MM.1S (cell line): ENCODE data around the gene NABP2.

Experiments
- DNase-seq: peaks from one replicate; pipeline ENCODE4 v3.0.0-alpha.2; 2015
- H2AFZ ChIP-seq: fragments of 300-600 bp; sonication (generic); 2 replicates; pipeline ENCODE4 v1.6.0; 2016; ENCODE audit warnings: antibody characterized with exemption, low read length
- H3F3A ChIP-seq: fragments of 300-600 bp; sonication (generic); 2 replicates; pipeline ENCODE4 v1.6.1; 2016; ENCODE audit warnings: mild to moderate bottlenecking, antibody characterized with exemption, low read length, moderate library complexity, mixed read lengths; ENCODE audit not compliant: insufficient read depth
- H3K27ac ChIP-seq: fragments of 300-600 bp; sonication (generic); 2 replicates; pipeline ENCODE4 v1.5.1; 2016; ENCODE audit warnings: mild to moderate bottlenecking, low read length
- H3K27me3 ChIP-seq: fragments of 300-600 bp; sonication (generic); replicated peaks from 2 replicates; pipeline ENCODE4 v1.6.0; 2016; ENCODE audit warnings: low read length; ENCODE audit not compliant: insufficient read depth
- H3K36me3 ChIP-seq: fragments of 300-600 bp; sonication (generic); replicated peaks from 2 replicates; pipeline ENCODE4 v1.6.1; 2016; ENCODE audit warnings: mild to moderate bottlenecking, low read length, mixed read lengths; ENCODE audit not compliant: insufficient read depth
- H3K4me1 ChIP-seq: fragments of 300-600 bp; sonication (generic); 2 replicates; pipeline ENCODE4 v1.6.1; 2016; ENCODE audit warnings: low read length, mixed read lengths
- H3K4me2 ChIP-seq: fragments of 300-600 bp; sonication (generic); 2 replicates; pipeline ENCODE4 v1.6.0; 2016; ENCODE audit warnings: low read depth, low read length
- H3K4me3 ChIP-seq: fragments of 300-600 bp; sonication (generic); 2 replicates; pipeline ENCODE4 v1.5.1; 2016; ENCODE audit warnings: low read length, mixed read lengths
- H3K79me2 ChIP-seq: fragments of 300-600 bp; sonication (generic); 2 replicates; pipeline ENCODE4 v1.6.1; 2016; ENCODE audit warnings: mixed run types, low read length, mixed read lengths
- H3K9ac ChIP-seq: fragments of 300-600 bp; sonication (generic); 2 replicates; pipeline ENCODE4 v1.6.1; 2016; ENCODE audit warnings: low read length, mixed read lengths
- H3K9me2 ChIP-seq: fragments of 300-600 bp; sonication (generic); replicated peaks from 2 replicates; pipeline ENCODE4 v1.6.1; 2016; ENCODE audit warnings: mild to moderate bottlenecking, low read length, mixed read lengths; ENCODE audit not compliant: insufficient read depth
- H3K9me3 ChIP-seq: fragments of 300-600 bp; sonication (generic); replicated peaks from 2 replicates; pipeline ENCODE4 v1.6.1; 2016; ENCODE audit warnings: mild to moderate bottlenecking, low read length, mixed read lengths; ENCODE audit not compliant: insufficient read depth
- H4K20me1 ChIP-seq: fragments of 300-600 bp; sonication (generic); 2 replicates; pipeline ENCODE4 v1.6.1; 2016; ENCODE audit warnings: mild to moderate bottlenecking, low read length, moderate library complexity, mixed read lengths; ENCODE audit not compliant: insufficient read depth
- EZH2 ChIP-seq: fragments of 300-600 bp; sonication (generic); optimal IDR thresholded peaks from 2 replicates; pipeline ENCODE3; 2017; ENCODE audit warnings: low read depth, mild to moderate bottlenecking, antibody characterized with exemption, low read length, mixed read lengths
- EZH2phosphoT487 ChIP-seq: fragments of 300-600 bp; sonication (generic); IDR thresholded peaks from 2 replicates; pipeline ENCODE4 v1.6.1; 2018; ENCODE audit warnings: antibody characterized with exemption, low read length

The NABP2 gene

DNA sequence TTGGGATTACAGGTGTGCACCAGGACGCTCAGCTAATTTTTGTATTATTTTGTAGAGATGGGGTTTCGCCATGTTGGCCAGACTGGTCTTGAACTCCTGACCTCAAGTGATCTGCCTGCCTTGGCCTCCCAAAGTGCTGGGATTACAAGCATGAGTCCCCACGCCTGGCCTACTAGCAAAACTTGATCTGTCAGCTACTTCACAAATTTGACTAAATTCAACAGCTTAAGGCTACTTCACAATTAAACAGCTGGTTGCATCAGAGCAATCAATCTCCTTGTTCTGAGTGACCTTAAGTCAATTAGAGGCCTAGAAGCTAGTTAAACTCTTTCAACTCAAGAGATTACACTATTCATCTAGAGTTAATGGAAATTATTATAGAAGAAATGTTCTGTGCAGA lies 54.8 kb downstream of the NABP2 start:
- Histone ChIP-seq H4K20me1 (no peaks in the 10 kb centered on the region), H3K36me3 (peaks cover 21% of the 10 kb centered on the region), H3K79me2 (no peaks in the 10 kb centered on the region), H3K4me3 (no peak overlapping the region), H3K27me3 (no peaks in the 10 kb centered on the region), H3K9ac (no peak overlapping the region), H3K4me1 (no peaks in the 10 kb centered on the region), H3K27ac (no peak overlapping the region), H2AFZ (no peak overlapping the region), H3K9me3 (no peaks in the 10 kb centered on the region), H3K9me2 (no peaks in the 10 kb centered on the region), H3F3A (no peaks in the 10 kb centered on the region), H3K4me2 (no peak overlapping the region)
- DNase-seq = no peak
- no peak for TF ChIP-seq EZH2
- no peak for TF ChIP-seq EZH2phosphoT487
